ENCODE measurements around the gene SNRNP70. TPM values are rescaled to one million over a fixed set of nuclear protein-coding genes. Genes with fewer than 3 reads are reported as not detected.
A peak's percentile ranks its signal among the peaks of the same experiment; 100 is the strongest.

Gene SNRNP70
- total RNA-seq, 1 donor from 2014 or later, result 270 TPM

- H3K4me1 Mint-ChIP-seq, result peaks cover 7% of the 10 kb centered on the region
- H3K9me3 Mint-ChIP-seq, result no peaks in the 10 kb centered on the region
- H3K27me3 Mint-ChIP-seq, result no peaks in the 10 kb centered on the region
- DNase-seq, result no peak
- intact Hi-C loops (cut with micrococcal nuclease), result no loop called here
- H3K4me3 Mint-ChIP-seq, result no peak overlapping the region
- no peak overlapping the region for H3K27ac Mint-ChIP-seq
- H3K36me3 Mint-ChIP-seq (ENCODE audit: low read depth), result peaks cover 60% of the 10 kb centered on the region
These were observed 15.9 kb downstream of the SNRNP70 start for GRCh38 chr19:49101160-49101559.

- peaks cover 69% of the 10 kb centered on the region for H3K36me3 Mint-ChIP-seq (ENCODE audit: low read depth)
- no peaks in the 10 kb centered on the region for H3K27me3 Mint-ChIP-seq
- no peaks in the 10 kb centered on the region for H3K9me3 Mint-ChIP-seq
- no peak overlapping the region for H3K27ac Mint-ChIP-seq
- intact Hi-C loops (cut with micrococcal nuclease), result no loop called here
- DNase-seq, result no peak
- H3K4me1 Mint-ChIP-seq, result peaks cover 9% of the 10 kb centered on the region
- no peak overlapping the region for H3K4me3 Mint-ChIP-seq
These were observed 17.1 kb downstream of the SNRNP70 start for GRCh38 chr19:49102303-49102702.

GRCh38 chr19:49103331-49104085 lies 18.3 kb downstream of the SNRNP70 start:
- DNase-seq, result no peak
- intact Hi-C loops (cut with micrococcal nuclease), result no loop called here
- no peak overlapping the region for H3K27ac Mint-ChIP-seq
- H3K36me3 Mint-ChIP-seq (ENCODE audit: low read depth), result peaks cover 65% of the 10 kb centered on the region
- H3K9me3 Mint-ChIP-seq, result no peaks in the 10 kb centered on the region
- H3K27me3 Mint-ChIP-seq, result no peaks in the 10 kb centered on the region
- H3K4me1 Mint-ChIP-seq, result peaks cover 5% of the 10 kb centered on the region
- H3K4me3 Mint-ChIP-seq, result no peak overlapping the region

- Mint-ChIP-seq H3K36me3 (ENCODE audit: low read depth) (peaks cover 66% of the 10 kb centered on the region), H3K27me3 (no peaks in the 10 kb centered on the region), H3K27ac (no peak overlapping the region), H3K9me3 (no peaks in the 10 kb centered on the region), H3K4me1 (peaks cover 5% of the 10 kb centered on the region), H3K4me3 (no peak overlapping the region)
- intact Hi-C loops (cut with micrococcal nuclease), result no loop called here
- DNase-seq, result no peak
These were observed 19.1 kb downstream of the SNRNP70 start for GRCh38 chr19:49104229-49104864.

- peak; percentile 89 for DNase-seq
- H3K27ac Mint-ChIP-seq, result peak overlapping the region; percentile 3
- H3K36me3 Mint-ChIP-seq (ENCODE audit: low read depth), result peaks cover 50% of the 10 kb centered on the region
- H3K4me1 Mint-ChIP-seq, result peaks cover 5% of the 10 kb centered on the region
- H3K27me3 Mint-ChIP-seq, result no peaks in the 10 kb centered on the region
- intact Hi-C loops (cut with micrococcal nuclease), result no loop called here
- no peaks in the 10 kb centered on the region for H3K9me3 Mint-ChIP-seq
- no peak overlapping the region for H3K4me3 Mint-ChIP-seq
These were observed 21.4 kb downstream of the SNRNP70 start for GRCh38 chr19:49106648-49107135.

GRCh38 chr19:49107625-49108459 lies 22.6 kb downstream of the SNRNP70 start:
- Mint-ChIP-seq H3K27me3 (no peaks in the 10 kb centered on the region), H3K4me3 (no peak overlapping the region), H3K4me1 (peaks cover 5% of the 10 kb centered on the region), H3K36me3 (ENCODE audit: low read depth) (peaks cover 43% of the 10 kb centered on the region), H3K9me3 (no peaks in the 10 kb centered on the region), H3K27ac (no peak overlapping the region)
- intact Hi-C loops (cut with micrococcal nuclease), result no loop called here
- no peak for DNase-seq

GRCh38 chr19:49109051-49109450 lies 23.8 kb downstream of the SNRNP70 start:
- Mint-ChIP-seq H3K4me1 (peaks cover 10% of the 10 kb centered on the region), H3K27me3 (no peaks in the 10 kb centered on the region), H3K36me3 (ENCODE audit: low read depth) (peaks cover 43% of the 10 kb centered on the region), H3K9me3 (no peaks in the 10 kb centered on the region), H3K4me3 (no peak overlapping the region), H3K27ac (no peak overlapping the region)
- DNase-seq, result no peak
- intact Hi-C loops (cut with micrococcal nuclease), result no loop called here

GRCh38 chr19:49109569-49110233 lies 24.4 kb downstream of the SNRNP70 start:
- Mint-ChIP-seq H3K27ac (no peak overlapping the region), H3K4me3 (no peak overlapping the region), H3K4me1 (peaks cover 9% of the 10 kb centered on the region), H3K27me3 (no peaks in the 10 kb centered on the region), H3K36me3 (ENCODE audit: low read depth) (peaks cover 40% of the 10 kb centered on the region), H3K9me3 (no peaks in the 10 kb centered on the region)
- intact Hi-C loops (cut with micrococcal nuclease), result loop anchor here (10.0 kb wide), 1 partner anchor 475 kb away; the partner anchor contains the start of gene DBP
- DNase-seq, result no peak

- Mint-ChIP-seq H3K9me3 (no peaks in the 10 kb centered on the region), H3K27me3 (no peaks in the 10 kb centered on the region), H3K27ac (no peak overlapping the region), H3K4me3 (no peak overlapping the region), H3K36me3 (ENCODE audit: low read depth) (peaks cover 31% of the 10 kb centered on the region), H3K4me1 (peaks cover 12% of the 10 kb centered on the region)
- DNase-seq, result no peak
- intact Hi-C loops (cut with micrococcal nuclease), result loop anchor here (10.0 kb wide), 1 partner anchor 476 kb away; the partner anchor contains the start of gene DBP
These were observed 25.3 kb downstream of the SNRNP70 start for GRCh38 chr19:49110567-49110966.

GRCh38 chr19:49111218-49111998 lies 26.2 kb downstream of the SNRNP70 start:
- intact Hi-C loops (cut with micrococcal nuclease), result loop anchor here (10.0 kb wide), 1 partner anchor 477 kb away; the partner anchor contains the start of gene DBP

GRCh38 chr19:49113762-49114629 lies 28.7 kb downstream of the SNRNP70 start, which contains the start of gene LIN7B:
LIN7B (plus strand) TSS chr19:49114370; CDS start chr19:49114405, 35 bp downstream.
- H3K36me3 Mint-ChIP-seq (ENCODE audit: low read depth), result peaks cover 10% of the 10 kb centered on the region
- DNase-seq, result peak; percentile 95
- H3K4me1 Mint-ChIP-seq, result peaks cover 21% of the 10 kb centered on the region
- H3K4me3 Mint-ChIP-seq, result peak within 1 kb of the TSS; percentile 84
- intact Hi-C loops (cut with micrococcal nuclease), result loop anchor here (1.0 to 10.0 kb wide), 2 partner anchors 29 to 479 kb away; partner anchors contain the start of genes DBP and SNRNP70
- peak within 1 kb of the TSS; percentile 7 for H3K27ac Mint-ChIP-seq
- no peaks in the 10 kb centered on the region for H3K9me3 Mint-ChIP-seq
- no peaks in the 10 kb centered on the region for H3K27me3 Mint-ChIP-seq

More at GRCh38 chr19:49111218-49111998, 26.2 kb downstream of the SNRNP70 start:
- peaks cover 12% of the 10 kb centered on the region for H3K4me1 Mint-ChIP-seq
- no peaks in the 10 kb centered on the region for H3K27me3 Mint-ChIP-seq
- no peak overlapping the region for H3K27ac Mint-ChIP-seq
- H3K36me3 Mint-ChIP-seq (ENCODE audit: low read depth), result peaks cover 26% of the 10 kb centered on the region
- DNase-seq, result no peak
- no peak overlapping the region for H3K4me3 Mint-ChIP-seq
- H3K9me3 Mint-ChIP-seq, result no peaks in the 10 kb centered on the region
